HG03045 (cell line): ENCODE measurements around the gene RPTOR.
"Not testable (repeated sequence)": the region's sequence is repeated elsewhere in the genome, so short reads cannot be mapped to it uniquely, and the experiment has no call there.

ENCODE experiments used
- ATAC-seq: cut with Tn5 transposase; IDR thresholded peaks from one replicate; pipeline ENCODE4 v1.9.1; 2021; ENCODE audit warnings: mild to moderate bottlenecking, moderate library complexity; ENCODE audit not compliant: unreplicated experiment

The RPTOR gene

GRCh38 chr17:80811181-80812105 is 266.8 kb downstream of the RPTOR start:
- ATAC-seq: no peak

GRCh38 chr17:80812362-80813088 is 267.9 kb downstream of the RPTOR start:
- no peak for ATAC-seq

- no peak for ATAC-seq
Measured at GRCh38 chr17:80813318-80813717, 268.7 kb downstream of the RPTOR start.

- no peak for ATAC-seq
Measured at GRCh38 chr17:80814491-80814890, 269.9 kb downstream of the RPTOR start.

GRCh38 chr17:80815151-80815681 is 270.6 kb downstream of the RPTOR start:
- no peak for ATAC-seq

GRCh38 chr17:80815718-80816117 is 271.1 kb downstream of the RPTOR start:
- not testable (repeated sequence) for ATAC-seq

GRCh38 chr17:80816241-80817103 is 271.8 kb downstream of the RPTOR start:
- no peak for ATAC-seq

- ATAC-seq: no peak
Measured at GRCh38 chr17:80817321-80817845, 272.7 kb downstream of the RPTOR start.

- no peak for ATAC-seq
Measured at GRCh38 chr17:80817861-80818260, 273.2 kb downstream of the RPTOR start.

GRCh38 chr17:80818871-80819270 is 274.2 kb downstream of the RPTOR start:
- no peak for ATAC-seq

- ATAC-seq: no peak
Measured at GRCh38 chr17:80819422-80820164, 275.0 kb downstream of the RPTOR start.

- no peak for ATAC-seq
Measured at GRCh38 chr17:80820331-80820730, 275.7 kb downstream of the RPTOR start.

GRCh38 chr17:80821546-80821945 is 276.9 kb downstream of the RPTOR start:
- ATAC-seq: no peak

GRCh38 chr17:80822021-80822699 is 277.5 kb downstream of the RPTOR start:
- no peak for ATAC-seq

GRCh38 chr17:80822700-80823410 is 278.2 kb downstream of the RPTOR start:
- no peak for ATAC-seq

GRCh38 chr17:80824549-80825470 is 280.2 kb downstream of the RPTOR start:
- ATAC-seq: no peak

- ATAC-seq: no peak
Measured at GRCh38 chr17:80825471-80826345, 281.1 kb downstream of the RPTOR start.
